Glutamatergic neuron (in vitro differentiated cells): ENCODE measurements around the gene NOPCHAP1. TPM values are rescaled to one million over a fixed set of nuclear protein-coding genes. Genes with fewer than 3 reads are reported as not detected.

ENCODE experiments used
- DNase-seq: peaks from one replicate; pipeline ENCODE4 v3.0.0; 2022
- H3K27ac Mint-ChIP-seq: one replicate; pipeline ENCODE4 v1.8.0; 2020; ENCODE audit warnings: mild to moderate bottlenecking, mixed read lengths, inconsistent platforms; ENCODE audit not compliant: unreplicated experiment
- H3K27me3 Mint-ChIP-seq: one replicate; pipeline ENCODE4 v1.8.0; 2020; ENCODE audit warnings: mild to moderate bottlenecking, moderate library complexity, mixed read lengths, inconsistent platforms; ENCODE audit not compliant: unreplicated experiment
- H3K36me3 Mint-ChIP-seq: one replicate; pipeline ENCODE4 v1.8.0; 2020; ENCODE audit warnings: mild to moderate bottlenecking, mixed read lengths, inconsistent platforms; ENCODE audit not compliant: unreplicated experiment
- H3K4me1 Mint-ChIP-seq: one replicate; pipeline ENCODE4 v1.8.0; 2020; ENCODE audit warnings: mild to moderate bottlenecking, low read depth, mixed read lengths, inconsistent platforms; ENCODE audit not compliant: unreplicated experiment
- H3K4me3 Mint-ChIP-seq: one replicate; pipeline ENCODE4 v1.8.0; 2020; ENCODE audit warnings: mild to moderate bottlenecking, mixed read lengths, inconsistent platforms; ENCODE audit not compliant: unreplicated experiment
- H3K9me3 Mint-ChIP-seq: one replicate; pipeline ENCODE4 v1.8.0; 2020; ENCODE audit warnings: mild to moderate bottlenecking, moderate library complexity, mixed read lengths, inconsistent platforms; ENCODE audit not compliant: unreplicated experiment
- total RNA-seq: library from RNA; stranded (reverse); fragmentation: NEBNext Ultra II Directional; extraction: Animal tissue kit (Norgen Biotek cat#: 25700); gene quantifications from one replicate; pipeline ENCODE4 v1.2.1, GENCODE V29; 2021; ENCODE audit not compliant: unreplicated experiment
- TF ChIP-seq, protein P1 (sequence below): fragments of 200-600 bp; sonication (generic); IDR thresholded peaks from one replicate; pipeline ENCODE4 v1.5.0; 2021; ENCODE audit not compliant: partially characterized antibody, unreplicated experiment

NOPCHAP1 gene
- total RNA-seq, 1 donor from 2014 or later, result 19.3 TPM

DNA sequence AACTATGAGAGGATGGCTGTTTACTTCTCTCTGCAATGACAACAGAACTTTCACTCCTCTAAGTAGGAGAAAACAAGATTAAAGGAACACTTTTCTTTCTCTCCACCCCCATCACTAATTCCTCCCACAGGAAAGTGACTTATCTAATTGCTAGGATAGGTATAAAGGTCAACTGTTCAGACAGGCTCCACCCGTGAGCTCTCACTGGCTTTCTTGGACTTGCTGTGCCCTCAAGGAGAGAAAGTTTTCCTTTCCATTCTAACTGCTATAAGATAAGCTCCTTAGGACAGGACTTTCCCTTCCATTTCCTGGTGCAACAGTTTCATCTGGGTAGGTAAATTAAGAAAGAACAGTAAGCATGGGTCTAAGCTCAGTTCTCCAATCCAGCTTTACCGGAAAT lies 32.8 kb upstream of the NOPCHAP1 start:
- Mint-ChIP-seq H3K9me3 (peaks cover 4% of the 10 kb centered on the region), H3K27ac (no peak overlapping the region), H3K36me3 (no peaks in the 10 kb centered on the region), H3K4me3 (no peak overlapping the region), H3K27me3 (no peaks in the 10 kb centered on the region), H3K4me1 (no peaks in the 10 kb centered on the region)
- DNase-seq, result no peak
- TF ChIP-seq, protein P1, sequence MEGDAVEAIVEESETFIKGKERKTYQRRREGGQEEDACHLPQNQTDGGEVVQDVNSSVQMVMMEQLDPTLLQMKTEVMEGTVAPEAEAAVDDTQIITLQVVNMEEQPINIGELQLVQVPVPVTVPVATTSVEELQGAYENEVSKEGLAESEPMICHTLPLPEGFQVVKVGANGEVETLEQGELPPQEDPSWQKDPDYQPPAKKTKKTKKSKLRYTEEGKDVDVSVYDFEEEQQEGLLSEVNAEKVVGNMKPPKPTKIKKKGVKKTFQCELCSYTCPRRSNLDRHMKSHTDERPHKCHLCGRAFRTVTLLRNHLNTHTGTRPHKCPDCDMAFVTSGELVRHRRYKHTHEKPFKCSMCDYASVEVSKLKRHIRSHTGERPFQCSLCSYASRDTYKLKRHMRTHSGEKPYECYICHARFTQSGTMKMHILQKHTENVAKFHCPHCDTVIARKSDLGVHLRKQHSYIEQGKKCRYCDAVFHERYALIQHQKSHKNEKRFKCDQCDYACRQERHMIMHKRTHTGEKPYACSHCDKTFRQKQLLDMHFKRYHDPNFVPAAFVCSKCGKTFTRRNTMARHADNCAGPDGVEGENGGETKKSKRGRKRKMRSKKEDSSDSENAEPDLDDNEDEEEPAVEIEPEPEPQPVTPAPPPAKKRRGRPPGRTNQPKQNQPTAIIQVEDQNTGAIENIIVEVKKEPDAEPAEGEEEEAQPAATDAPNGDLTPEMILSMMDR, result no peak

DNA sequence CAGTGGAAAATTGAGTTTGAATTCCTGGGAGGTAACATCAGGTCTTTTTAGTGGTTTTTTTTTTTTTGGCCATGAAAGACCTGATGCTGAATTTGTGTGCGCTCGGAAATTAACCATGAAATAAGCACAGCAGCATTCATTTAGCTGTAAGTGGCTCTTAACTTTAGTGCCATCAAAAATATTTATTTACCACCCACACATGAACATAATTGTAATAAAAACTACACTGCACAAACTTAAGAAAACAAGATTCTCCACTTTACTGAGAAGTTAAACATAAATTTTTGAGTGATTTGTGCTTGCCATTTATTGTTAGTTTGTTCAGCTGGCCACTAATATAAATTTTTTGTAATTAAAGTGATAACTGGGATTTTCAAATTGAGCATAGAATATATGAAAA lies 30.4 kb upstream of the NOPCHAP1 start:
- TF ChIP-seq, protein P1, result no peak
- no peak overlapping the region for H3K4me3 Mint-ChIP-seq
- no peak overlapping the region for H3K27ac Mint-ChIP-seq
- DNase-seq, result no peak
- H3K36me3 Mint-ChIP-seq, result no peaks in the 10 kb centered on the region
- H3K9me3 Mint-ChIP-seq, result peaks cover 7% of the 10 kb centered on the region
- H3K4me1 Mint-ChIP-seq, result no peaks in the 10 kb centered on the region
- peaks cover 2% of the 10 kb centered on the region for H3K27me3 Mint-ChIP-seq

- Mint-ChIP-seq H3K9me3 (peaks cover 7% of the 10 kb centered on the region), H3K27ac (peak overlapping the region; percentile 64), H3K36me3 (no peaks in the 10 kb centered on the region), H3K4me1 (no peaks in the 10 kb centered on the region), H3K4me3 (peak overlapping the region; percentile 80), H3K27me3 (peaks cover 3% of the 10 kb centered on the region)
- TF ChIP-seq, protein P1, result no peak
- DNase-seq, result no peak
These were observed 29.0 kb upstream of the NOPCHAP1 start for GRCh38 chr12:104956870-104957718.

- TF ChIP-seq, protein P1, result no peak
- Mint-ChIP-seq H3K4me3 (peak overlapping the region; percentile 80), H3K9me3 (peaks cover 7% of the 10 kb centered on the region), H3K27me3 (peaks cover 4% of the 10 kb centered on the region), H3K4me1 (no peaks in the 10 kb centered on the region), H3K27ac (peak overlapping the region; percentile 64), H3K36me3 (no peaks in the 10 kb centered on the region)
- no peak for DNase-seq
These were observed 28.5 kb upstream of the NOPCHAP1 start for GRCh38 chr12:104957719-104958000.

DNA sequence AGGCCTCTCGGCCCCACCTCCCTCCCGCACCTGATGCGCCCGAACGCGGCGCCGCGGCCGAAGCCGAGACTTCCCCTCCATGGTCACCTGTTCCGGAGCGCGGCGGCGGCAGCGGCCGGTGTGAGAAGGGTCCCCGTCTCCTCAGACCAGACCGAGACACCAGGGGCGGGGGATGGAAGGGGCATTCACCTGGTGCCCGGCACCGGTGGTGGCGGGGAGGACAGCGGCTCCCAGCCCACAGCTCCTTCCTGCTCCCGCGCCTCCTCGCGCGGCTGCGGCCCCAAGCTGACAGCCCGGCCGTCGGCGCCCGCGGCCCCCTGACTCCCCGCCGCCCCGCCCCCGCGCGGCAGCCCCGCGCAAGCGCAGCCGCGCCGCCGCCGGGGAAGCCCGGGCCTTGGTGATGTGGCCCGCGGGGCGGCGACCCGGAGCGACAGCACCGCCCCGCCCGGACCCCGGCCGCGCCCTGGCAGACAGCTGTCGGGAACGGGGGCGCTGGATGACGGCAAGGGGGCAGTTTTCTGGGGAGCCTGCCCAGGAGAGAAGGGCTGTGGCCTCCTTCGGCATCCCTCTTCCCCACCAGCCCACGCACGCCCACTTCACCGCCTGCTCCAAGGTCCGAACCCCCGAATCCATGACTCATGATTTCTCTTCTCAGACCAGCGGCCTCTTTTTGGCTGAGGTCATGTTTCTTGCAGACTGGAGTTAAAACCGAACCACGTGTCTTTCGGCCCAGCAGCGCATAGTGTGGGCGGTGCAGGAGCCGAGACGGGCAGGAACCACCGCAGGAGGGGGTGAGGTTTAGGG lies 27.9 kb upstream of the NOPCHAP1 start, which contains the start of gene SLC41A2:
Gene SLC41A2, minus strand, starts transcription at position 290 of the 804 bp plus-strand sequence. CDS start 29,763 bp downstream, outside the sequence.
- Mint-ChIP-seq H3K4me3 (peak within 1 kb of the TSS; percentile 88), H3K27ac (peak within 1 kb of the TSS; percentile 64), H3K27me3 (peaks cover 5% of the 10 kb centered on the region), H3K36me3 (no peaks in the 10 kb centered on the region), H3K9me3 (peaks cover 7% of the 10 kb centered on the region), H3K4me1 (peaks cover 1% of the 10 kb centered on the region)
- peak; percentile 82 for DNase-seq
- TF ChIP-seq, protein P1, result peak; percentile 53
